ENCODE results near the gene FLNC. TPM values are rescaled to one million over a fixed set of nuclear protein-coding genes. Genes with fewer than 3 reads are reported as not detected.
A peak's percentile ranks its signal among the peaks of the same experiment; 100 is the strongest.

The FLNC gene
- total and polyA plus RNA-seq, 2 of the 13 experiments (the other 11 are each of a cell fraction or from before 2014, with no cell fraction given), result 0.02 TPM; not detected in 1

GRCh38 chr7:128827248-128827958 lies 2.8 kb upstream of the FLNC start:
- Histone ChIP-seq H3K27ac (ENCODE audit: extremely low read length, insufficient read depth, low read length) (no peak overlapping the region), H3K4me1 (ENCODE audit: insufficient read depth, low read length) (peaks cover 33% of the 10 kb centered on the region), H3K79me2 (ENCODE audit: insufficient read depth, low read length) (no peaks in the 10 kb centered on the region), H3K4me3 (replicated peaks in 1 of 3; ENCODE audit: insufficient read depth in 1 of 3, low read depth in 2 of 3, low read length in 3 of 3) (peak overlapping the region; percentile 17 to 53 (median 27); a peak in 4 of 6 replicates), H3K9ac (ENCODE audit: insufficient read depth, low read depth, low read length) (0 out of 2 replicates have a peak overlapping the region, but pooled peaks have one; percentile 12), H3K9me3 (ENCODE audit: low read length) (no peaks in the 10 kb centered on the region), H3K36me3 (replicated peaks in 1 of 2; ENCODE audit: control insufficient read depth in 1 of 2, insufficient read depth in 2 of 2, low read length in 2 of 2) (no peaks in the 10 kb centered on the region), H3K4me2 (ENCODE audit: low read depth, low read length) (peak overlapping the region; percentile 82), H3K27me3 (ENCODE audit: control insufficient read depth in 1 of 2, insufficient read depth in 2 of 2, low read length in 2 of 2) (peaks cover 2 to 14% of the 10 kb centered on the region in 2 experiments; a peak in 4 of 5 replicates), H2AFZ (ENCODE audit: low read length) (no peak overlapping the region), H4K20me1 (ENCODE audit: insufficient read depth, low read length) (no peaks in the 10 kb centered on the region)
- WGBS (ENCODE audit: low lambda C conversion rate), result 6% methylated on average over 11 of the region's 17 CpGs
- ChIA-PET CTCF (ENCODE audit: low intra/inter-chr PET ratio, low total read pairs) (no interaction called here), POLR2A (interaction anchor here (0.6 to 2.1 kb wide), 2 partner anchors 13 to 36 kb away, joined by 3 to 7 read pairs; partner anchors contain the start of gene ATP6V1F)
- peak; percentile 85 for ATAC-seq
- no peak for FAIRE-seq
- intact Hi-C loops (cut with micrococcal nuclease; ENCODE audit: unreplicated experiment) (no loop called here), in situ Hi-C loops (cut with HindIII; ENCODE audit: extremely low pct_ligation_motif_present, low pct_unique_long_range_greater_than_20kb) (no loop called here)
- BruUV-seq (replicated peaks), result no TSS peak
- no peak for DNase-seq (ENCODE audit: low spot score)
- TF ChIP-seq, protein P1, sequence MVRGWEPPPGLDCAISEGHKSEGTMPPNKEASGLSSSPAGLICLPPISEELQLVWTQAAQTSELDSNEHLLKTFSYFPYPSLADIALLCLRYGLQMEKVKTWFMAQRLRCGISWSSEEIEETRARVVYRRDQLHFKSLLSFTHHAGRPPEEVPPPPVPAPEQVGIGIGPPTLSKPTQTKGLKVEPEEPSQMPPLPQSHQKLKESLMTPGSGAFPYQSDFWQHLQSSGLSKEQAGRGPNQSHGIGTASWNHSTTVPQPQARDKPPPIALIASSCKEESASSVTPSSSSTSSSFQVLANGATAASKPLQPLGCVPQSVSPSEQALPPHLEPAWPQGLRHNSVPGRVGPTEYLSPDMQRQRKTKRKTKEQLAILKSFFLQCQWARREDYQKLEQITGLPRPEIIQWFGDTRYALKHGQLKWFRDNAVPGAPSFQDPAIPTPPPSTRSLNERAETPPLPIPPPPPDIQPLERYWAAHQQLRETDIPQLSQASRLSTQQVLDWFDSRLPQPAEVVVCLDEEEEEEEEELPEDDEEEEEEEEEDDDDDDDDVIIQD (CRISPR knock-in tag; IDR thresholded peaks at IDR 0.05; ENCODE audit: low read depth), result no peak
- TF ChIP-seq BCL6 (CRISPR knock-in tag; IDR thresholded peaks at IDR 0.05), result peak; percentile 19; the same call in 1 of the 2 replicates
- 0 out of 2 replicates have a peak, but pooled peaks have one; percentile 39 for TF ChIP-seq NRL (CRISPR knock-in tag; IDR thresholded peaks at IDR 0.05; ENCODE audit: borderline replicate concordance)
- TF ChIP-seq TFAP4 (IDR thresholded peaks at IDR 0.05; ENCODE audit: borderline replicate concordance, low read depth), result no peak
- no peak for TF ChIP-seq ZNF749 (CRISPR knock-in tag; IDR thresholded peaks at IDR 0.05; ENCODE audit: borderline replicate concordance)
- TF ChIP-seq HNRNPLL (IDR thresholded peaks at IDR 0.05; ENCODE audit: low read depth, low read length, poor library complexity, severe bottlenecking), result peak; percentile 26
- TF ChIP-seq ZNF207 (IDR thresholded peaks at IDR 0.05; ENCODE audit: borderline replicate concordance), result no peak
- no peak for TF ChIP-seq PLRG1 (conservative IDR thresholded peaks at IDR 0.05)
- TF ChIP-seq ZNF567 (CRISPR knock-in tag; IDR thresholded peaks at IDR 0.05; ENCODE audit: borderline replicate concordance), result no peak
- no peak for TF ChIP-seq MLX (CRISPR knock-in tag; IDR thresholded peaks at IDR 0.05)
- TF ChIP-seq, protein P2, sequence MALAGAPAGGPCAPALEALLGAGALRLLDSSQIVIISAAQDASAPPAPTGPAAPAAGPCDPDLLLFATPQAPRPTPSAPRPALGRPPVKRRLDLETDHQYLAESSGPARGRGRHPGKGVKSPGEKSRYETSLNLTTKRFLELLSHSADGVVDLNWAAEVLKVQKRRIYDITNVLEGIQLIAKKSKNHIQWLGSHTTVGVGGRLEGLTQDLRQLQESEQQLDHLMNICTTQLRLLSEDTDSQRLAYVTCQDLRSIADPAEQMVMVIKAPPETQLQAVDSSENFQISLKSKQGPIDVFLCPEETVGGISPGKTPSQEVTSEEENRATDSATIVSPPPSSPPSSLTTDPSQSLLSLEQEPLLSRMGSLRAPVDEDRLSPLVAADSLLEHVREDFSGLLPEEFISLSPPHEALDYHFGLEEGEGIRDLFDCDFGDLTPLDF (CRISPR knock-in tag; IDR thresholded peaks at IDR 0.05), result no peak
- peak; percentile 2; the same call in 1 of the 2 replicates for TF ChIP-seq RXRA (CRISPR knock-in tag; IDR thresholded peaks at IDR 0.05)
- TF ChIP-seq UBTF (CRISPR knock-in tag; IDR thresholded peaks at IDR 0.05), result peak; percentile 79
- TF ChIP-seq FOSL2 (CRISPR knock-in tag; IDR thresholded peaks at IDR 0.05), result peak; percentile 85
- TF ChIP-seq ZFX (CRISPR knock-in tag; IDR thresholded peaks at IDR 0.05; ENCODE audit: low read depth), result 0 out of 2 replicates have a peak, but pooled peaks have one; percentile 51
- TF ChIP-seq MAX (IDR thresholded peaks at IDR 0.05), result 0 out of 2 replicates have a peak, but pooled peaks have one; percentile 24
